H9 (cell line): ENCODE data around the gene DDC. TPM values are rescaled to one million over a fixed set of nuclear protein-coding genes. Genes with fewer than 3 reads are reported as not detected.

Experiments used
- DNase-seq: peaks from one replicate; pipeline ENCODE4 v3.0.0-alpha.2; 2017
- H2AFZ ChIP-seq: one replicate; pipeline ENCODE4 v1.6.1; 2013; ENCODE audit warnings: mild to moderate bottlenecking, low read length, control low read depth, moderate library complexity
- H2AK5ac ChIP-seq: 2 replicates; pipeline ENCODE4 v1.6.1; 2013; ENCODE audit warnings: low read length, control low read depth, mixed read lengths; ENCODE audit not compliant: insufficient read length
- H2BK120ac ChIP-seq: one replicate; pipeline ENCODE4 v1.6.1; 2013; ENCODE audit warnings: low read depth, mild to moderate bottlenecking, low read length, control low read depth, inconsistent platforms; ENCODE audit not compliant: poor library complexity, severe bottlenecking
- H2BK12ac ChIP-seq: 2 replicates; pipeline ENCODE4 v1.6.1; 2013; ENCODE audit warnings: low read length, control low read depth, mixed read lengths, low read depth; ENCODE audit not compliant: insufficient read length
- H2BK15ac ChIP-seq: 2 replicates; pipeline ENCODE4 v1.6.1; 2013; ENCODE audit warnings: low read depth, low read length, control low read depth
- H2BK20ac ChIP-seq: one replicate; pipeline ENCODE4 v1.6.1; 2013; ENCODE audit warnings: low read depth, mild to moderate bottlenecking, low read length, control low read depth, inconsistent platforms; ENCODE audit not compliant: poor library complexity, severe bottlenecking
- H2BK5ac ChIP-seq: 2 replicates; pipeline ENCODE4 v1.6.1; 2013; ENCODE audit warnings: low read length, control low read depth, mixed read lengths; ENCODE audit not compliant: insufficient read length
- H3K14ac ChIP-seq: 2 replicates; pipeline ENCODE4 v1.6.1; 2013; ENCODE audit warnings: low read length, control low read depth; ENCODE audit not compliant: insufficient read depth
- H3K18ac ChIP-seq: 2 replicates; pipeline ENCODE4 v1.6.1; 2013; ENCODE audit warnings: low read depth, mild to moderate bottlenecking, mixed read lengths, low read length, control low read depth; ENCODE audit not compliant: insufficient read length
- H3K23ac ChIP-seq: 2 replicates; pipeline ENCODE4 v1.6.1; 2013; ENCODE audit warnings: low read length, control low read depth, mixed read lengths, low read depth; ENCODE audit not compliant: insufficient read length
- H3K23me2 ChIP-seq: 2 replicates; pipeline ENCODE4 v1.6.1; 2013; ENCODE audit warnings: low read depth, mild to moderate bottlenecking, mixed read lengths, low read length, control low read depth; ENCODE audit not compliant: insufficient read length, poor library complexity, severe bottlenecking
- H3K27ac ChIP-seq: 2 replicates; pipeline ENCODE4 v1.5.1; 2013; ENCODE audit warnings: low read length, control low read depth, mixed read lengths, low read depth; ENCODE audit not compliant: insufficient read length
- H3K27me3 ChIP-seq: 2 replicates; pipeline ENCODE4 v1.6.1; 2013; ENCODE audit warnings: low read length, control low read depth, inconsistent platforms; ENCODE audit not compliant: insufficient read depth
- H3K4ac ChIP-seq: 2 replicates; pipeline ENCODE4 v1.6.1; 2013; ENCODE audit warnings: low read depth, mild to moderate bottlenecking, control low read depth, inconsistent platforms, low read length, moderate library complexity
- H3K4me1 ChIP-seq: 2 replicates; pipeline ENCODE4 v1.6.1; 2013; ENCODE audit warnings: low read length, control low read depth, inconsistent platforms; ENCODE audit not compliant: insufficient read depth
- H3K4me2 ChIP-seq: 2 replicates; pipeline ENCODE4 v1.6.1; 2013; ENCODE audit warnings: low read length, control low read depth, mixed read lengths; ENCODE audit not compliant: insufficient read length, insufficient read depth
- H3K56ac ChIP-seq: 2 replicates; pipeline ENCODE4 v1.6.1; 2013; ENCODE audit warnings: low read depth, mild to moderate bottlenecking, mixed read lengths, low read length, control low read depth; ENCODE audit not compliant: insufficient read length
- H3K79me1 ChIP-seq: 2 replicates; pipeline ENCODE4 v1.6.1; 2013; ENCODE audit warnings: low read depth, mild to moderate bottlenecking, moderate library complexity, low read length, control low read depth, inconsistent platforms; ENCODE audit not compliant: insufficient read depth, poor library complexity, severe bottlenecking
- H3K79me2 ChIP-seq: 2 replicates; pipeline ENCODE4 v1.6.1; 2013; ENCODE audit warnings: low read length, control low read depth, inconsistent platforms; ENCODE audit not compliant: insufficient read depth
- H3K9ac ChIP-seq: 2 replicates; pipeline ENCODE4 v1.6.1; 2013; ENCODE audit warnings: low read length, control low read depth, mixed read lengths; ENCODE audit not compliant: insufficient read length; ENCODE audit errors: extremely low read depth
- H3K9me3 ChIP-seq: one replicate; pipeline ENCODE4 v1.6.1; 2013; ENCODE audit warnings: low read depth, low read length, inconsistent platforms; ENCODE audit not compliant: control insufficient read depth
- H3T11ph ChIP-seq: one replicate; pipeline ENCODE4 v1.6.1; 2013; ENCODE audit warnings: mild to moderate bottlenecking, low read length, control low read depth, inconsistent platforms
- H4K20me1 ChIP-seq: one replicate; pipeline ENCODE4 v1.6.1; 2013; ENCODE audit not compliant: control insufficient read depth, insufficient read length, insufficient read depth
- H4K5ac ChIP-seq: 2 replicates; pipeline ENCODE4 v1.6.1; 2013; ENCODE audit warnings: low read depth, mild to moderate bottlenecking, mixed read lengths, low read length, control low read depth; ENCODE audit not compliant: insufficient read length
- H4K8ac ChIP-seq: replicated peaks from 2 replicates; pipeline ENCODE4 v1.6.1; 2013; ENCODE audit warnings: low read length, control low read depth, mixed read lengths, low read depth; ENCODE audit not compliant: insufficient read length
- H4K91ac ChIP-seq: 2 replicates; pipeline ENCODE4 v1.6.1; 2013; ENCODE audit warnings: low read depth, mild to moderate bottlenecking, moderate library complexity, mixed read lengths, low read length, control low read depth; ENCODE audit not compliant: insufficient read length
- H3K27ac Mint-ChIP-seq, 3 experiments: 2 replicates in 2 of 3; 3 replicates in 1 of 3; pipeline ENCODE4 v1.8.0; 2020 to 2021; ENCODE audit warnings: mixed read lengths in 3 of 3, mild to moderate bottlenecking in 1 of 3, moderate library complexity in 1 of 3
- H3K27me3 Mint-ChIP-seq: 2 replicates; pipeline ENCODE4 v1.8.0; 2021; ENCODE audit warnings: low read depth, mild to moderate bottlenecking, moderate library complexity, mixed read lengths
- H3K36me3 Mint-ChIP-seq, 3 experiments: 2 replicates in 2 of 3; 3 replicates in 1 of 3; pipeline ENCODE4 v1.8.0; 2020 to 2021; ENCODE audit warnings: low read depth in 3 of 3, mixed read lengths in 3 of 3; ENCODE audit not compliant: insufficient read depth in 1 of 3
- H3K4me1 Mint-ChIP-seq, 2 experiments: 2 replicates each; pipeline ENCODE4 v1.8.0; 2020; ENCODE audit warnings: mixed read lengths in 2 of 2
- H3K4me3 Mint-ChIP-seq, 2 experiments: 2 replicates in 1 of 2; 3 replicates in 1 of 2; pipeline ENCODE4 v1.8.0; 2020 to 2021; ENCODE audit warnings: mild to moderate bottlenecking in 2 of 2, mixed read lengths in 2 of 2, moderate library complexity in 1 of 2
- H3K9me3 Mint-ChIP-seq, 2 experiments: 2 replicates in 1 of 2; 3 replicates in 1 of 2; pipeline ENCODE4 v1.8.0; 2020; ENCODE audit warnings: mild to moderate bottlenecking in 2 of 2, mixed read lengths in 2 of 2, moderate library complexity in 1 of 2
- WGBS: extraction: QIAGEN DNeasy Blood & Tissue Kit; methylation state at CpG from one replicate; pipeline ENCODE4 v1.1.7; 2013; ENCODE audit warnings: missing lambda C conversion rate, low lambda C conversion rate, mixed read lengths; ENCODE audit not compliant: insufficient read length; ENCODE audit errors: extremely low coverage; 5-methylcytosine and 5-hydroxymethylcytosine counted together
- total RNA-seq: library from RNA; stranded (reverse); gene quantifications from 2 replicates; pipeline ENCODE4 v1.2.1, GENCODE V29; 2021
- TF ChIP-seq, protein P1 (sequence below): fragments of 200-600 bp; sonication (generic); conservative IDR thresholded peaks from 3 replicates; pipeline ENCODE4 v1.8.0; 2021; ENCODE audit warnings: antibody characterized with exemption, mild to moderate bottlenecking

The DDC gene
- total RNA-seq, 1 experiment from 2014 or later: not detected

DNA sequence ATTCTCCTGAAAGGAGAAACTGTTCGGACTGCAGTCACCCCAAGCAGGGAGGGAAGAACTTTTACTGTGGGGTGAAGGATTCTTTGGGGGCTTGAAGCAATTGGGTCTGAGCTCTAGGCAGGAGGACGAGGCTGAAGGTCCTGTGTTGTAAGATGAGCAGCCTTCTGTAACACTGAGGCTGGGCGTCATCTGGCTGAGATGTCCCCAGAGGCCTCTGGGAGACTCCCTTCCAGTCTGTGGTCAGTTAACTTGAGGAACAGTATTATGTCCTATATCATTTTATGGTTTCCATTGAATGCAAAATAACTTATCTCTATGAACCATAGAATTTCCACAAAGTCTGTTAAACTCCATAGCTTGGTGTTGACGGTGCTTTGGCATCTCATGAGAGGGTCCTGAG is 141.3 kb downstream of the DDC start:
- no peak overlapping the region for H3K27ac Mint-ChIP-seq

More for the DNA sequence above, 141.3 kb downstream of the DDC start:
- Histone ChIP-seq H3K79me2 (no peaks in the 10 kb centered on the region), H4K5ac (no peak overlapping the region), H2BK15ac (no peak overlapping the region), H4K20me1 (no peaks in the 10 kb centered on the region), H4K91ac (no peak overlapping the region), H3K9ac (no peak overlapping the region), H3K23ac (no peak overlapping the region), H3K27ac (no peak overlapping the region), H3K27me3 (no peaks in the 10 kb centered on the region), H4K8ac (no peak overlapping the region), H3K23me2 (no peaks in the 10 kb centered on the region), H3K4me1 (peaks cover 2% of the 10 kb centered on the region; the same call in 1 of the 2 replicates), H2AK5ac (no peak overlapping the region), H3K9me3 (no peaks in the 10 kb centered on the region), H2BK20ac (no peak overlapping the region), H3K56ac (no peak overlapping the region), H3K79me1 (no peaks in the 10 kb centered on the region), H3K4me2 (no peak overlapping the region), H3K4ac (no peak overlapping the region), H2BK12ac (no peak overlapping the region), H2BK5ac (no peak overlapping the region), H3T11ph (no peak overlapping the region), H2AFZ (no peak overlapping the region), H3K18ac (no peak overlapping the region), H2BK120ac (no peak overlapping the region), H3K14ac (no peak overlapping the region)
- DNase-seq: no peak
- H3K27me3 Mint-ChIP-seq: no peaks in the 10 kb centered on the region; the same call in none of the 2 replicates
- H3K4me3 Mint-ChIP-seq: no peak overlapping the region
- TF ChIP-seq, protein P1, sequence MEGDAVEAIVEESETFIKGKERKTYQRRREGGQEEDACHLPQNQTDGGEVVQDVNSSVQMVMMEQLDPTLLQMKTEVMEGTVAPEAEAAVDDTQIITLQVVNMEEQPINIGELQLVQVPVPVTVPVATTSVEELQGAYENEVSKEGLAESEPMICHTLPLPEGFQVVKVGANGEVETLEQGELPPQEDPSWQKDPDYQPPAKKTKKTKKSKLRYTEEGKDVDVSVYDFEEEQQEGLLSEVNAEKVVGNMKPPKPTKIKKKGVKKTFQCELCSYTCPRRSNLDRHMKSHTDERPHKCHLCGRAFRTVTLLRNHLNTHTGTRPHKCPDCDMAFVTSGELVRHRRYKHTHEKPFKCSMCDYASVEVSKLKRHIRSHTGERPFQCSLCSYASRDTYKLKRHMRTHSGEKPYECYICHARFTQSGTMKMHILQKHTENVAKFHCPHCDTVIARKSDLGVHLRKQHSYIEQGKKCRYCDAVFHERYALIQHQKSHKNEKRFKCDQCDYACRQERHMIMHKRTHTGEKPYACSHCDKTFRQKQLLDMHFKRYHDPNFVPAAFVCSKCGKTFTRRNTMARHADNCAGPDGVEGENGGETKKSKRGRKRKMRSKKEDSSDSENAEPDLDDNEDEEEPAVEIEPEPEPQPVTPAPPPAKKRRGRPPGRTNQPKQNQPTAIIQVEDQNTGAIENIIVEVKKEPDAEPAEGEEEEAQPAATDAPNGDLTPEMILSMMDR: no peak
- peaks cover 25 to 26% of the 10 kb centered on the region in 2 experiments for H3K4me1 Mint-ChIP-seq
- WGBS: no CpG with 5 or more reads among the region's 4 CpGs
- H3K36me3 Mint-ChIP-seq: no peaks in the 10 kb centered on the region
- no peaks in the 10 kb centered on the region for H3K9me3 Mint-ChIP-seq
